ENCODE data around the gene SCYGR8.

SCYGR8 gene

GRCh38 chr2:227761740-227762476 lies 16.2 kb downstream of the SCYGR8 start:
- no peak for DNase-seq

GRCh38 chr2:227765788-227766372 lies 20.2 kb downstream of the SCYGR8 start:
- DNase-seq = no peak

- DNase-seq = peak; percentile 63
These were observed 20.7 kb downstream of the SCYGR8 start for GRCh38 chr2:227766373-227766883.

- DNase-seq = no peak
These were observed 22.1 kb downstream of the SCYGR8 start for GRCh38 chr2:227767830-227768229.

- no peak for DNase-seq
These were observed 26.5 kb downstream of the SCYGR8 start for GRCh38 chr2:227772197-227772661.

GRCh38 chr2:227772932-227773331 lies 27.2 kb downstream of the SCYGR8 start:
- no peak for DNase-seq

GRCh38 chr2:227774011-227774624 lies 28.4 kb downstream of the SCYGR8 start:
- DNase-seq = no peak

GRCh38 chr2:227774895-227775842 lies 29.5 kb downstream of the SCYGR8 start:
- no peak for DNase-seq

- no peak for DNase-seq
These were observed 35.4 kb downstream of the SCYGR8 start for GRCh38 chr2:227780981-227781615.

- DNase-seq = no peak
These were observed 36.1 kb downstream of the SCYGR8 start for GRCh38 chr2:227781841-227782240.

- no peak for DNase-seq
These were observed 37.1 kb downstream of the SCYGR8 start for GRCh38 chr2:227782804-227783203.

- DNase-seq = no peak
These were observed 37.9 kb downstream of the SCYGR8 start for GRCh38 chr2:227783404-227784138.

GRCh38 chr2:227785293-227785692 lies 39.6 kb downstream of the SCYGR8 start:
- no peak for DNase-seq

GRCh38 chr2:227788561-227789018 lies 42.9 kb downstream of the SCYGR8 start:
- no peak for DNase-seq

- DNase-seq = no peak
These were observed 44.1 kb downstream of the SCYGR8 start for GRCh38 chr2:227789803-227790202.

GRCh38 chr2:227793148-227793712 lies 47.5 kb downstream of the SCYGR8 start:
- no peak for DNase-seq

Data from NCI-H1105 (cell line).